GM18867 (cell line): ENCODE measurements around the gene GPR183.

Source experiments
- ATAC-seq: cut with Tn5 transposase; IDR thresholded peaks from one replicate; pipeline ENCODE4 v1.9.1; 2021; ENCODE audit warnings: mild to moderate bottlenecking, moderate library complexity; ENCODE audit not compliant: unreplicated experiment

Gene GPR183

GRCh38 chr13:99296398-99296797 is 10.8 kb downstream of the GPR183 start:
- peak; percentile 68 for ATAC-seq

DNA sequence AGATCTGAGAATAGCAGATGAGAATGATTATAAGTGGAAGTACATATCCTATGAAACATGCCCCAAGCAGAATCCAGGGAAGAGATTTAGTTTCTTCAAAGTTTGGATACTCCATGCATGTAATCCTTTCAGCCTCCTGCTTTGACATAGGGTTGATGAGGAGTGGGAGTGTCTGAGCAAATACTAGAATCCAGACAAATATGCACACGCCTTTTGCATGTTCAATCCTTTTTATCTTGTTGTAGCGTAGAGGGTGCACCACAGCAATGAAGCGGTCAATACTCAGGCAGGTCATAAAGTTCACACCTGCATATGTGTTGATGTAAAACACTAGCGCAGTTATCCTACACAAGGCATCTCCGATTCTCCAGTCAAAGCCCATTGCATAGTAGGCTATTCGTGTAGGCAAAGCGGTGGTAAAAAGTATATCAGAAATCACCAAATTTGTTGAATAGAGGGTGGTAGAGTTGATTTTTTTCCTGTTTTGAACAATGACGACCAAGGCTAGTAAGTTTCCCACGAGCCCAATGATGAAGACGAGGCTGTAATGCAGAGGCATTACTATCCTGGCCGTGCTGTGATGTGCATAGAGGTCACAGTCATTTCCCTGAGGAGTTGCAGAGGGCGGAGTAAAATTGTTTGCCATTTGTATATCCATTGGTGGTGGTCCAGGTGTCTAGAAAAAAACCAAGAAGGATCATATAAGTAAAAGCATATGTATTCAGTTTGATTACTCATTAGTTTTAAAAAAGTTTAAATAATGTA is 11.5 kb downstream of the GPR183 start:
- ATAC-seq = no peak

DNA sequence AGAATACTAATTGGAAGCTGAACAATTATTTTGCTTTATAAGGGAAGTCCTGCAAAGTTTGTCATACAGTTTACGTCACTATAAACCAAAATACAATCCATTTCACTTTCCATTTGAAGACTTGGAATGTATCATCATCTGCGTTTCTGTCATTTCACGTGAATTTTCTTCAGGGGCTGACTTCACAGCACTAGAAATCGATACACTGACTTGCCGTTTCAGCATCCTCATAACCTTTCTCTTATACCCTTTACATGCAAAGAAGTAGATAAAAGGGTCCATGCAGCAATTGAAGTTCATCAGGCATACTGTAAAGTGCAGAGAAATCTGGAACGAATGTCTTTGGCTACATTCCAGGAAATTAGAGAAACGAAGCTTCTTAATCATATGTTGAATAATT is 12.2 kb downstream of the GPR183 start:
- ATAC-seq = no peak

DNA sequence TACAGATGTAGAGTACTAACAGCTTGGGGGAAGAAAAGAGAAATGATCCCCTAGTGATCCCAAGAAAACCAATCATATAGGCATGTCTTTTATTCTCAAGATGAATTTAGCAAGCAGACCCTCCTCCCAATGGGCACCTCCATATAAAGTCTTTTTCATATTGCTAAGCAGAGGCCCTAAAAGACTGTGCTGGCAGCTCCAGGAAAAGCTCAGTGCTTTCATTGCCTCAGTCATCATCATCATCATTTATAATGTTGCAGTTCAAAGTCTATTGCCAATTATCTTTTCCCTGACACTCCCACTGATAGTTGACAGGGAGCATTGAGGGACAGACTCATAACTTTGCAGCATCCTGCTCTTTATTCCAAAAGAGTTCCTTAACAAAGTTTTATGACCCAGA is 13.0 kb downstream of the GPR183 start:
- ATAC-seq = no peak

- no peak for ATAC-seq
These were observed 14.0 kb downstream of the GPR183 start for GRCh38 chr13:99293178-99293577.

- no peak for ATAC-seq
These were observed 16.3 kb downstream of the GPR183 start for GRCh38 chr13:99290894-99291293.

DNA sequence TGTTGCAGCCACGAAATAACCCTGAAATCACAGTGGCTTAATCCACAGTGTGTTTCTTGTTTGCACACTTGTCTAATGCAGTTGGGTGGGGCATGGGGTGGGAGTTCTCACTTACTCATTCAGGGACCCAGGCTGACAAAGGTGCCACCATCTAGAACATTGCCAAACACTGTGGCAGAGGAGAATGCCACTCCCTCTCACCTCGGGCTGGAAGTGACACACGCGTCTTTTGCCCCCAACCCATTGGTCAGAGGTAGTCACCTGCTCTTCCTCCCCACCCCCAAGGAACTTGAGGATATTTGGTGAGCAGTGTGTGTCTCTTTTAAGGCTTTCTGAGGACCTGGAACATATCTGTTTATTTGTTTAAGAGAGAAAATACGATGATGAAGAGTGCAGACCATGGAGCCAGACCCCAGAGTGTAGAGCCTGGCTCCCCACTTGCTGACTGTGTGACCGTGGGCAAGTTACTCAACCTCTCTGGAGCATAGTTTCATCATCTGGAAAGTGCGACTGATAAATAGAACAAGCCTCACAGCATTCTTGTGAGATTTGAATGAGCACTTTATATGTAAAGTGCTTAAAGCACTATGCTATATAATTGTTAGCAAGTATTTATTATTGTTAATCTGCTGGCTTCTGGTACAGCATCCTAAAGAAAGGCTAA is 17.4 kb downstream of the GPR183 start:
- no peak for ATAC-seq

DNA sequence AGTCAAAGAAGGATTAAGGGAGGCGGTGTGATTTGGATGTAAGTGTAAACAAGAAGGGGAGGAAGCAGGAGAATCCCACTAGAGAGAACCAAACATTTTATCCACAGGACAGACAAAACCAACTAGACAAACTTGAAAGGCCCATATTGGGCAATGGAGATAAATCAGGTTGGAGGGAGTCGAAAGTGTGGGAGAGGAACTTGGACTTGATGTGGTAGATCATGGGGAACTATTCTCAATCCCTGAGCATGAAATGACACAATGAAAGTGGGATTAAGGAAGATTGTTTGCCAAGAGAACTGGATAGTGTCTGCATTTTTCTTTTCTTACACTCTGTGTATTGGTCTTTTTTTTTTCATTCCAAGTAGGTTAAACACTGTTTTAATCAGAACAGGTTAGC is 17.9 kb downstream of the GPR183 start:
- no peak for ATAC-seq

- peak; percentile 89 for ATAC-seq
These were observed 19.1 kb downstream of the GPR183 start for GRCh38 chr13:99288089-99288488.

DNA sequence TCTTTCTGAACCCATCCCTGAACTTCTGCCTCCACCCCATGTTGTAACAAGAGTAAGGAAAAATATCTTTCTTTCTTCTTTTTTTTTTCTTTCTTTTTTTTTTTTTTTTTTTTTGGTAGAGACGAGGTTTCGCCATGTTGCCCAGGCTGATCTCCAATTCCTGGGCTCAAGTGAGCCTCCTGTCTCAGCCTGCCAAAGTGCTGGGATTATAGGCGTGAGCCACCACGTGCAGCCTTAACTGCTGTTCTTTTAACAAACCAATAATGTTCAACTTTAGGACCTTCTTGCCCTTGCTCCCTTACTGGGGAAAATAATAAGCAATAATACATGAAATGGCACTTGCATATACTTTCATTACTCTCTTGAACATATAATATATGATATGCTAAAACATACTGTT is 19.6 kb downstream of the GPR183 start:
- no peak for ATAC-seq

DNA sequence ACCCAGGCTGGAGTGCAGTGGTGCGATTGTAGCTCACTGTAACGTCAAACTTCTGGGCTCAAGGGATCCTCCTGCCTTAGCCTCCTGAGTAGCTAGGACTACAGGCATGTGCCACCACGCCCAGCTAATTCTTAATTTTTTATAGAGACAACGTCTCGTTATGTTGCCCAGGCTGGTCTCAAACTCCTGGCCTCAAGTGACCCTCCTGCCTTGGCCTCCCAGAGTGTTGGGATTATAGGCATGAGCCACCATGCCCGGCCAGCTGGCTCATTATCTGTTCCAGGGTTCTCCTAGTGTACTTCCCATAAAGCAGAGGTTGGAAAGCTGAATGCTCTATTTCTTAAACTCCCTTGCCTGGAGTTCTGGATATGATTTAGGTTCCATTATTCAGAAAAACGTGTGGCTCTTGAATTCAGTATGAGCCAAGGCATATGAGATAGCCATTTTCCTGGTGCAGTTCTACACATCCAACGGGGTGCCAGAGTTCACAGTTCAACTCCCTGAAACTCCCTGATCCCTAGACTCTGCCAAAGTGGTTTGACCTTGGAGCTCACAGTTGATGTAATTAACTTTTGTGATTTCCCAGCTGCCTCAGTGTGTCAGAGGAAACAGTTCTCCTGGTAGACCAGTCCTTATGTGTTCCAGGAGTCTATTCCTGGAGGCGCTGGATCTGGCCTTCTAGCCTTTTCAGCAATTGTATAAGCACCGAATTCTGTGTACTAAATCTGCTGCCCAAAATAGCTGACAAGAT is 21.6 kb downstream of the GPR183 start:
- ATAC-seq = no peak

DNA sequence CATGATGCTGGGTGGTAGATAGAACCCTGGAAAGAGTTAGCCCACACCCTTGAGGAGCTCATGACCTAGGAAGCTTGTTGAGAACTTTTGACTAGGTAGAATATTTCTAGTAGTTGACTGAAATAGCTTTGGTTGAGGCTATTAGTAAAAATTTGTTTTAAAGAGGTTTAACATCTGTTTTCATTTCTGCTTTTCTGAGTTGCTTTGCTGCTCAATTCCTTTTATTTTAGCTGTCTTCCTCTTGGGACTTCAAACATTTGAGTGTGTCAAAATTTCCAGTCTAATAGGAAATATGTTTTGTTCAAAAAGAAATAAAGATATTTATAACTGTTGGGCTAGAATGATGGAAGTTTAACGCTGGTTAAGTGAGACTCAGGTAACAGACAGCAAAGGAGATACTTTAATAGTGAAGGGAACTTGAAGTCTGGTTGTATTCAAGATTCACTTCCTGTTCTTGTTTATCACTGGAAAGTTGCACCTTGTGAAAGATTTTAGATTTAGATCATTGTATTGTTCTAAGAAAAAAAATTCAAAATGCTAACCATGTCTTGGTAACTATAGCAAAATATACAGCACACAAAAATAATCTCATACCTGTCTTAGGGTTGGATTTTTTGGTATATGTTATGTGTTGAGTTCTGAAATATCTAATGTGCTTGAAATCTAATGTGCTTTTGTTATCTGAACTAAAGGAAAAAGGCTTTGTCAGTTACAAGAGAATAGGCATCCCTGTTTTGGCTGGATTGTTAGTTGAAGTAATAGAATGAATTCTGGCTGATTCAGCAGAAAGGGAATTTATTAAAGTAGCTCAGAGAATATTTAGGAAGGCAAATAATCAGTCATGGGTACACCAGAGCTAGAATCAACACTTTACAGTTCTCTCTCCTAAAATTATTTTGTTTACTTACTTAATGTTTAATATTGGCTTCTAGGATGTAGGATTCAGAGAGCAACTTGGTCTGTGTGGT is 24.7 kb downstream of the GPR183 start:
- peak; percentile 65 for ATAC-seq

GRCh38 chr13:99281811-99282263 is 25.4 kb downstream of the GPR183 start:
- ATAC-seq = peak; percentile 80

- no peak for ATAC-seq
These were observed 27.0 kb downstream of the GPR183 start for GRCh38 chr13:99280166-99280565.

- no peak for ATAC-seq
These were observed 27.6 kb downstream of the GPR183 start for GRCh38 chr13:99279637-99280036.

- ATAC-seq = no peak
These were observed 28.4 kb downstream of the GPR183 start for GRCh38 chr13:99278843-99279242.

DNA sequence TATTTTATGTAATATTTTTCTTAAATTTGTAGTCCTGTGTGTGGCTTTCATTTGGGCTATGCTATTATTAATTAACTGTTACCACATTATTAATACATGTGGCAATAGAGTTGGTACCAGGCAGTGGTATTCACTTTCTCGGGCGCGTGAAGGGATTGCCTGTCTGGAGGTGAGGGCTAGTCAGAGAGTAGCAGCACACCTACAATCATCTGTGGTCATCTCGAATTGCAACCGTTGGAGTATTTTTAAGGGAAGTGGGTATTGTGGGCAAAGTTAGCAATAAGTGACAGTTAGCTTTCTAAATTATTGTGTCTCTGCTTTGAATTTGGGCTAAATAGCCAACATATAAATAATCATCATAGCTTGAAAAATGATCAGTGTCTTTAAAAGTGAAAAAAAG is 29.0 kb downstream of the GPR183 start:
- no peak for ATAC-seq

DNA sequence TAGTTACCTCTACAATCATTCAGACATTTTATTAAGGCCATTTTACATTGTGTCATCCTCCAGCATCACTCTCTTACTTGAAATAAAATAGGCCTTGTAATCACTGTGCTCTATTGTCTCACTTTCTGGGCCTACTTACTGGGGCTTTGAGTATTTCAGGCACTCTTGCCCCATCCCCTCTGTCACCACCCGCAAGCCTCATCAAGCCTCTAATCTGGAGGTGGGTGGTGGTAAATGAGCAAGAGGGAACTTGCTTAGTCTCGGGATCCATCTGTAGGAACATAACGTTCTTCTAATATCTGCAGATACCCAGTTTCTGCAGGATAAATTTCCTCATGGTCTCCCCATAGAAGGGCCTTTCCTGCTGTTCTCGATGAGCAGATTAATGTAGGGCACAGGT is 29.6 kb downstream of the GPR183 start:
- no peak for ATAC-seq

- ATAC-seq = no peak
These were observed 30.5 kb downstream of the GPR183 start for GRCh38 chr13:99276706-99277105.

GRCh38 chr13:99275093-99275469 is 32.1 kb downstream of the GPR183 start:
- no peak for ATAC-seq

GRCh38 chr13:99273128-99273527 is 34.1 kb downstream of the GPR183 start:
- ATAC-seq = no peak
